GM18951 (cell line): ENCODE results near the gene BCLAF1.

Experiments used
- POLR2A ChIP-seq: IDR thresholded peaks from 4 replicates; pipeline ENCODE4 v1.6.1; 2011; ENCODE audit warnings: mild to moderate bottlenecking; ENCODE audit not compliant: insufficient read length, insufficient read depth; ENCODE audit errors: extremely low read depth
- in situ Hi-C: fragments of 300-500 bp; cut with MboI; formaldehyde crosslinking; loops from one replicate; pipeline ENCODE4 v1.12.0; 2022; ENCODE audit warnings: low sequenced_read_pairs, mixed read lengths, inconsistent platforms; ENCODE audit not compliant: unreplicated experiment

BCLAF1 gene, protein sequence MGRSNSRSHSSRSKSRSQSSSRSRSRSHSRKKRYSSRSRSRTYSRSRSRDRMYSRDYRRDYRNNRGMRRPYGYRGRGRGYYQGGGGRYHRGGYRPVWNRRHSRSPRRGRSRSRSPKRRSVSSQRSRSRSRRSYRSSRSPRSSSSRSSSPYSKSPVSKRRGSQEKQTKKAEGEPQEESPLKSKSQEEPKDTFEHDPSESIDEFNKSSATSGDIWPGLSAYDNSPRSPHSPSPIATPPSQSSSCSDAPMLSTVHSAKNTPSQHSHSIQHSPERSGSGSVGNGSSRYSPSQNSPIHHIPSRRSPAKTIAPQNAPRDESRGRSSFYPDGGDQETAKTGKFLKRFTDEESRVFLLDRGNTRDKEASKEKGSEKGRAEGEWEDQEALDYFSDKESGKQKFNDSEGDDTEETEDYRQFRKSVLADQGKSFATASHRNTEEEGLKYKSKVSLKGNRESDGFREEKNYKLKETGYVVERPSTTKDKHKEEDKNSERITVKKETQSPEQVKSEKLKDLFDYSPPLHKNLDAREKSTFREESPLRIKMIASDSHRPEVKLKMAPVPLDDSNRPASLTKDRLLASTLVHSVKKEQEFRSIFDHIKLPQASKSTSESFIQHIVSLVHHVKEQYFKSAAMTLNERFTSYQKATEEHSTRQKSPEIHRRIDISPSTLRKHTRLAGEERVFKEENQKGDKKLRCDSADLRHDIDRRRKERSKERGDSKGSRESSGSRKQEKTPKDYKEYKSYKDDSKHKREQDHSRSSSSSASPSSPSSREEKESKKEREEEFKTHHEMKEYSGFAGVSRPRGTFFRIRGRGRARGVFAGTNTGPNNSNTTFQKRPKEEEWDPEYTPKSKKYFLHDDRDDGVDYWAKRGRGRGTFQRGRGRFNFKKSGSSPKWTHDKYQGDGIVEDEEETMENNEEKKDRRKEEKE

DNA sequence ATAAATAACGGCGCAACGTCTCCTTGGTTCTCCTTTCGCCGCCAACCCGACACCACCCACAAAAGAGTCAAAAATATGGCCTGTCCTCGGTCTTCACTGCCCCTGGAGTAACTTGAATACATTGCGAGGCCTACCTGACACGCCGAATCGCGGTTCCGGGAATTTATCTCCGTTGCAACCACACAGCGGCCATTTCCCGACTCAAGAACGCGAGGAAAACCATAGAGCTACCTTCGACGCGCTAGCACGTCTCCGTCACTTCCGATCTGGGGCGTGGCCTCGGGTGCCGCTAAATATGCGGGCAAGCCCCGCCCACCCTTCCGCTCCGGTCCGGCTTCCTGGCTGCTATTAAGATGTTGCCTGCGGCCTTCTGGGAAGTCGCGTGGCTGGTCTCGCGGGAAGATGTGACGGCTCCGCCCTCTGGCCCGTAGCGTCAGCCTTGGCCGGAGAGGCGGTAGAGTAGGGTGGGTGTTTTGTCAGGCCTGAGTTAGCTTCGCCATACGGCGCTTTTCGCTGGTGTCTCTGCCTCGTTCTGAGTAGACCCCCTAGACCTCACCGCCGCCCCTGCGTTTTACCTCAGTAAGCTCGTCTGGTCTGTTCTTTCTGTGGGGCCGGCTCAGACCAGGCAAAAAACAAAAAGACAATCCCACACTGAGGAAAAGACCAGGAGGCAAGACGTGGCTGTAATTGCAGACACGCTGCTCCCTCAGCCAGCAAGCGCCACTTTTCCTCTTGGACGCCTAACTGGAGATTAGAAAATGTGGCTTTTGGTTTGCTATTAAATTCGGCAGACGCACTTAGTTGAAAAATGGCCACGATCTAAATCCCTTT lies at the start of gene BCLAF1:
BCLAF1 (minus strand) TSS at position 268 of the 831 bp plus-strand sequence. CDS start 9,980 bp downstream, outside the sequence.
- TF ChIP-seq POLR2A: peak; percentile 96
- in situ Hi-C loops: no loop called here

DNA sequence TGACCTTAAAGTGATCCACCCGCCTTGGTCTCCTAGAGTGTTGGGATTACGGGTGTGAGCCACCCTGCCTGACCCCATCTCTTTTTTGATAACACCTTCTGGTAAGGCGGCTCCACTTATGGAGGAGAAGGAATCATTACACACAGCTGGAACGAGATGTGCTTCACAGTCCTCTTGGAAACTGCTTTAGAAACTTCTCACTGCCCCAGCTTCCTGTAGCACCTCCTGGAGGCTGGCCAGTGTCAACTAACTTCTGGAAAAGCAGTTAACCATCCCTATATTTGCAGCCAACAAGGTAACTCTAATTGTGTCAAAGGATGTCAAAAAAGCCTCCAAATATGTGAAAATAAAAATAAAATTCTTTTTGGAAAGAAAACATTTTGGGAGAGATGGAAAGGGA lies 48.8 kb upstream of the BCLAF1 start:
- no peak for TF ChIP-seq POLR2A
- in situ Hi-C loops: no loop called here

DNA sequence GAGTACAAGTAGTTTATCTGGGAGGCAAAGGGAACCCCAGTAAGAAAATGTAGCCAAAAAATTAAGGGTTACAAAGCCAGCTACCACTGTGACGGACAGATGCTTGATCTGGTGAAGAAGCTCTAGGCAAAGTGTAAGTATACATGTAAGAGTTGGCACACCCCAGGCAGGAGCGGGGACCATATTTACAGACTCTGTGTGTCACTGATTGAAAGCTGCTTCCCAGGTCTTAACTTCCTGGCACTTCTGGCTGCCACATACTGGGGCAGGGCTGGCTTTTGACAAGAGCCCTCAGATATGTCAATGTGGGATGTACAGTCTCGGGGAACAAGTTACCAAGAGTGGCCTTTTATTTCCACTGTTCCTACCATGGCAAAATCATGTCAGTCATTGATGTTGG lies 48.0 kb upstream of the BCLAF1 start:
- no peak for TF ChIP-seq POLR2A
- in situ Hi-C loops: no loop called here

DNA sequence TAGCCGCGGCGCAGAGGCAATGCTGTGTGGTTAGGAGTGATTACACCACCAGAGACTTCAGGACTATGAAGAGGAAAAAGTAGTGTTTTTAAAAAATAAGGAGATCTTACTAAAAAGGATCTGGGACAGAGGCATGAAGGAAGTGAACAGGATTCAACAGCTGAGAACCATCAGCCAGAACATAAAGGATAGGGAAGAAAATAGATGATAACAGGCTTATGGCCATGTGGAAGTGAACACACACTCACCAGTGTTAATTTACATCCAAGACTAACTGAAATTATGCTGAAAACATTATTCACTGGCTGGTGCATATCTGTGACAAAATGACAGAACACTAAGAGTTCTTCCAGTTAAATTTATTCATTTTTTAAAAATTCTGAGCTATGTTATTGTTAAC lies 47.5 kb upstream of the BCLAF1 start:
- in situ Hi-C loops: no loop called here

DNA sequence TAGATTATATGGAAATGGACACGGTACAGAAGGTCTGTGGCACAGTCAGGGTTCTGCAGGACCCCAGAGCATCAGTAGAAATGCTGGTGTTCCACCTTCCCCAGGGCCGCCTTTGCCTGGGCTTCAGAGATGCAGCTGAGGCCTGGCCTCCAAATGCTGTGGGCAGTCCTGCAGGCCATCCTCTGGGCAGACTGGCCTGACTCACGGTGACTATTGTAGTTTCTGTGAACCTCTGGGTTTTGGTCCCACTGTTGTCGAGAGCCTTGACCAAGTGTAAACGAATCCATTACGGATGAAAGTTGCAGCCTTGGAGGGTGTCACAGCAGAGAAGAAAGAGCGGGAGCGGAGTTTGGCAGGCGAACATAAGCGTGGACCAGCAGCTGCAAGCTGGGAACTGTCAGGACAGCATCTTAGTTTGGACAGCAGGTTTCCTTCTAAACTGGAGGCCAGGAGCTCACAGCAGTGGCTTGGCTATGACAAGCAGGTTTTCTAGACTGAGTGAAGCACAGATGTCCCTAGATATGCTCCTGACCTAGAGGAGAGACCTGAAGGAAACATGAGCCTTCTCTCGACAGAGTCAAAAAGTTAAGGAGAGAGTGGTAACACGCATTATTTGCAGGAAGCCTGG lies 46.2 kb upstream of the BCLAF1 start:
- in situ Hi-C loops: no loop called here
- TF ChIP-seq POLR2A: no peak

More for the DNA sequence above, 47.5 kb upstream of the BCLAF1 start:
- no peak for TF ChIP-seq POLR2A

DNA sequence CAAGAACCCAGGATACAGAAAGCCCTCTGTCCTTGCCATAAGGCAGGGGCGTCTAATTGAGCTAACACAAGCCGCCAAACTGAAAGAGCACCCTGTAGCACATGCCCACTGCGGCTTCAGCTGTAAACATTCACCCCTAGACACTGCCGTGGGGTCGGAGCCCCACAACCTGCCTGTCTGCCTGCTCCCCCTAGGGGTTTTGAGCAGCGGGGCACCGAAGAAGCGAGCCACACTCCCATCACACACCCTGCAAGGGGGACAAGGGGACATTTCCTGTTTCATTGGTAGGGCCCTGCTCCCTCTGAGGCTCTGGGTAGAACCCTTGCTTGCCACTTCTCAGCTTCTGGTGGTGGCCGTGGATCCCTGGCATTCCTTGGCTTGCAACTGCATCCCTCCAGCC lies 45.2 kb upstream of the BCLAF1 start:
- TF ChIP-seq POLR2A: no peak
- in situ Hi-C loops: no loop called here

DNA sequence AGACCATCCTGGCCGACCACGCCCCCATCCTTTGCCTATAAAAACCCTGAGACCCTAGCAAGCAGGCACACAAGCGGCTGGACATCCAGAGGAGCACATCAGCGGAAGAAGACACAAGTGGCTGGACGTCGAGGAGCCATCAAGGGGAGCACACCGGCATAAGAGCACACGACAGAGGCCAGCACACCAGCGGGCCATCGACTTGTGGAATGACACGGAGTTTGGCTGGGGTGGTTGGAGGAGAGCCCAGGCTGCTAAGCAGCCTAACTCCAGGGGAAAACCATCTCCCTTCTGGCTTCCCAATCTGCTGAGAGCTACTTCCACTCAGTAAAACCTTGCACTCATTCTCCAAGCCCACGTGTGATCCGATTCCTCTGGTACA lies 44.8 kb upstream of the BCLAF1 start:
- in situ Hi-C loops: no loop called here

DNA sequence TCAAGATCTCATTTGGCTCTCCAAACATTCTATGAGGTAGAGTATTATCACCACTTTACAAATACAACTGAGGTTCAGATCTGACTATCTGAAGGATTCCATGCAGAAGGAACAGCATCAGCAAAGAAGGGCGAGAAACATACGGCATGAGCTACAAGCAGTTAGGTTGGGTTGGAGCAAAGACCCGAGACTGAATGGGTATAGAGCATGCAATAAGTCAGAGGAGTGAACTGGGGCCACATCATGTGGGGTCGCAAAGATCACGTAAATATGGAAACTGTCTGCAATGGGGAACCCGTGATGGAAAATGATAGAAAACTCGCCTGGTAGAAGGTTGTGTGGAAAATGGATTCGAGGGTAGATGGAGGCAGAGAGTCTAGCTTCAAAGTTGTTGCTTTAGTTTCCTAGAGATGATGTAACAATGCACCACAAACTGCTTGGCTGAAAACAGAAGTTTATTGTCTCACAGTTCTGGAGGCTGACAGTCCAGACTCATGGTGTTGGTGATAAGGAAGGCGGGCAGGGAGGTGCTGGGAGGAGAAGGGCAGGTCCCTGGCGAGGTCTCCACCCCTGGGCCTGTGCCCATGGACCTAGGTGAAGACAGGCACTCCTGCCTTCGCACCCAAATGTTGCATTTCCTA lies 44.3 kb upstream of the BCLAF1 start:
- in situ Hi-C loops: no loop called here
- no peak for TF ChIP-seq POLR2A

More for the DNA sequence above, 44.8 kb upstream of the BCLAF1 start:
- TF ChIP-seq POLR2A: no peak

DNA sequence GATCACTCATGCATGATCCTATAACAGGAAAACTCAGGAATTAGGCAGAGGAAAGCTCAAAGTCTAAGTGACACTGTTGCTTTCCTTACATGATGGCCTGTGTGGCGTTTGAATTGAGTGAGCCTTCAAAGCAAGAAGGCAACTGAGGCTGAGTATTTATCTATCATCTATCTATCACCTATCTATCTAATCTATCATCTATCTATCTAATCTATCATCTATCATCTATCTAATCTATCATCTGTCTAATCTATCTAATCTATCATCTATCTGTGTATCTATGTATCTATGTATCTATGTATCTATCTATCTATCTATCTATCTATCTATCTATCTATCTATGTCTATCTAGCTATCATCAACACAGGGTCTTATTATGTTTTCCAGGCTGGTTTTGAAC lies 41.8 kb upstream of the BCLAF1 start:
- TF ChIP-seq POLR2A: no peak

DNA sequence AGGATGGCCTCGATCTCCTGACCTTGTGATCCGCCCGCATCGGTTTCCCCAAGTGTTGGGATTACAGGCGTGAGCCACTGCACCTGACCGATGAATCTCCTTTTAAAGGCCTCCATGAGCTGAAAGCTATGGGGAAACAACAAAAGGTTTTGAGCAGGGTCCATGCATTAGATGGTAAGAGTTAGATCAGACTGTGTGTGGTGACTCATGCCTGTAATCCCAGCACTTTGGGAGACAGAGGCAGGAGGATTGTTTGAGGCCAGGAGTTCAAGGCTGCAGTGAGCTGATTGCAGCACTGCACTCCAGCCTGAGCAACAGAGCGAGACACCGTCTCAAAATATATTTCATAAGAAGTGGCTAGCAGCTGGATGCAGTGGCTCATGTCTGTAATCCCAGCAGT lies 41.0 kb upstream of the BCLAF1 start:
- in situ Hi-C loops: no loop called here

More for the DNA sequence above, 41.8 kb upstream of the BCLAF1 start:
- in situ Hi-C loops: no loop called here

DNA sequence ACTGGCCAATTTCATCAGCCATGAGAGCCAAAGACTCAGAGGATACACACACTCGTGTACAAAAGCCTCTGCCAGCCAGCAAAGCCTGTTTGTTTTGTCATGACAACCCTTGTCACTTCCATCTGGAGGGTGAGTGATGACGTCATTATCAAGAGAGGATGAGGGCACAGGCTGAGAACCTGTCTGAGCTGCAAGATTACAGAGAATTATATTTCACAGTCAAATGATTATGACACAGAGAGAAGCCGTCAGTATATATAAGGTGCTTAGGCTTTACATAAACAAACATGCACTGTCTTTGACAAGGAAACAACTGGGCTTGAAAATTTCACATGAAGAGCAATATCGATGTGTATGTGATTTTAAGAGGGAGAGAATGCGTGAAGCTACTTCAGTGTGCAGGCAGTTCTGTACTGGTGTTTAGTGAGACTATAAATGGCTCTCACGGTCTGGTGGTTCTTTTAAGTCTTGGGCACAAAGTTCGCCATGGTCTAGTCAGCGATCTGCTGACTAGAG lies 36.5 kb upstream of the BCLAF1 start:
- no peak for TF ChIP-seq POLR2A
- in situ Hi-C loops: no loop called here

More for the DNA sequence above, 41.0 kb upstream of the BCLAF1 start:
- TF ChIP-seq POLR2A: no peak

DNA sequence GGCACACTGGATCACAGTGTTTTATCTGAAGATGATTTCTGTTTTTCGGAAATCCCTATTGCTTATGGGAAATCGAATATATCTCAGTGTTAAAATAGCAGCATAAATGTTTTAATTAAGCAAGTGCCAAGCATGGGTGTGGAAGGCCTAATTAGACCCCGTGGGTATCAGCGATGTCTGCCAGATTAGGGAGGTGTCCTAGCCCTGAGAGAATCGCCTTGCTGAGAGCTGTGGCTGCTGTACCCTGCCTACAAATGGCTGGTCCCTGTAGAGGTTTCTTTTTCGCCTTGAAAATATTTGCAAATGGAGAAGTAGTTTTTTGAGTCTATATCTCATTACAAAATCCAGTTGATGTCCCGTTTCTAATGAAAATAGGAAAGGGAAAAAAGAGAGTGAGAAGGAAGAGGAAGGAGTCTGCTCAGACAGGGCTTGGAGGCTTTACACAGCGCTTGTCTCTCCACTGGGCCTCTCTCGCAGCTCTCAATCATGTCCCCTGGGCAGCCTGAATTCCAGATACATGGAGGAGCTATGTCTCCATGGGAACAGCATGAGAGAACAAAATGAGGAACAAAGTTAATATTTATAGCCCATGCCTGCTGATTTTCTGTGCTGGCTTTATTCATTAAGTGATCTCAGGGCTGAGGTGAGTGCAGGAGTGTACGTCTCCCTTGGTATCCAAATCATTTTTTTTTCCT lies 35.2 kb upstream of the BCLAF1 start:
- in situ Hi-C loops: no loop called here
- no peak for TF ChIP-seq POLR2A
